GM18951 (cell line): Measurements from ENCODE around the gene MYL3.

Source experiments
- POLR2A ChIP-seq: IDR thresholded peaks from 4 replicates; pipeline ENCODE4 v1.6.1; 2011; ENCODE audit warnings: mild to moderate bottlenecking; ENCODE audit not compliant: insufficient read length, insufficient read depth; ENCODE audit errors: extremely low read depth
- in situ Hi-C: fragments of 300-500 bp; cut with MboI; formaldehyde crosslinking; loops from one replicate; pipeline ENCODE4 v1.12.0; 2022; ENCODE audit warnings: low sequenced_read_pairs, mixed read lengths, inconsistent platforms; ENCODE audit not compliant: unreplicated experiment

MYL3 gene

GRCh38 chr3:46896386-46896785 is 33.1 kb upstream of the MYL3 start:
- no peak for TF ChIP-seq POLR2A
- in situ Hi-C loops: no loop called here

DNA sequence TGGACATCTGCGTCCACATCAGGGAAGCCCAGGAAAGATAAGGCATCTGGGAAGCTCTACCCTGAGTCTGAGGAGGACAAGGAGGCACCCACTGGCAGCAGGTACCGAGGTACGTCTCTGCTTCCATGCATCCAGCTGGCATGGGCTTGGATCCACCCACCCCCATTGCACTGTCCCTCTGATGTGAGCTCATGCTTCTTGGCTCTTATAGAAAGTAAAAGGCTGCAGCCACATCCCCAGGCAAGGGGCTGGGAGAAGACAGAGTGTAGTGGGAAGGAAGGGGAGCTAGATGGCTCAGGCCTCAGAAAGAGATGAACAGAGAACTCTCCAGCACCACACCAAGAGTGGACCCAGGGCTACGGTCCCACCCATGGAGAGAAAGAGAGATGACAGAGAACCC is 32.5 kb upstream of the MYL3 start:
- no peak for TF ChIP-seq POLR2A
- in situ Hi-C loops: no loop called here

- TF ChIP-seq POLR2A: no peak
- in situ Hi-C loops: no loop called here
These were observed 32.0 kb upstream of the MYL3 start for GRCh38 chr3:46895204-46895660.

DNA sequence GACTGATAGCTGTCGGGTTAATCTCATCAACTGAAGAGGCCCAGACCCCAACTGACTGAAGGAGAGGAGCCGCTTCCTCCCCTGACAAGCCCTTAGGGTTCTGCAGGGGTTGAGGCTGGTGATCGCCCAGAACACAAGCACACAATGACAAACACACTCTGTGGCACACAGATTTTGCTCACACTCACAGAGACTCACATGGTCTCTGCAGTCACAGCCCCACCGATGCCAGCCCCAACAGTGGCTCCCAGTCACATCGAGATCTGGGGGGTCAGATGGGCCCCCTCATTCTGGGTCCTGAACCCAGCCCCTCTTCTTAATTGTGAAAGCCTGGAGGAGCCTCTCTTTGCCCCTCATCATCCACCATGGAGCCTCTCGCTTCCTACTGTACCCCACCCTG is 31.0 kb upstream of the MYL3 start:
- TF ChIP-seq POLR2A: no peak
- in situ Hi-C loops: no loop called here

- no peak for TF ChIP-seq POLR2A
- in situ Hi-C loops: no loop called here
These were observed 30.5 kb upstream of the MYL3 start for GRCh38 chr3:46893763-46894162.

GRCh38 chr3:46893146-46893748 is 30.0 kb upstream of the MYL3 start:
- in situ Hi-C loops: no loop called here
- TF ChIP-seq POLR2A: no peak

DNA sequence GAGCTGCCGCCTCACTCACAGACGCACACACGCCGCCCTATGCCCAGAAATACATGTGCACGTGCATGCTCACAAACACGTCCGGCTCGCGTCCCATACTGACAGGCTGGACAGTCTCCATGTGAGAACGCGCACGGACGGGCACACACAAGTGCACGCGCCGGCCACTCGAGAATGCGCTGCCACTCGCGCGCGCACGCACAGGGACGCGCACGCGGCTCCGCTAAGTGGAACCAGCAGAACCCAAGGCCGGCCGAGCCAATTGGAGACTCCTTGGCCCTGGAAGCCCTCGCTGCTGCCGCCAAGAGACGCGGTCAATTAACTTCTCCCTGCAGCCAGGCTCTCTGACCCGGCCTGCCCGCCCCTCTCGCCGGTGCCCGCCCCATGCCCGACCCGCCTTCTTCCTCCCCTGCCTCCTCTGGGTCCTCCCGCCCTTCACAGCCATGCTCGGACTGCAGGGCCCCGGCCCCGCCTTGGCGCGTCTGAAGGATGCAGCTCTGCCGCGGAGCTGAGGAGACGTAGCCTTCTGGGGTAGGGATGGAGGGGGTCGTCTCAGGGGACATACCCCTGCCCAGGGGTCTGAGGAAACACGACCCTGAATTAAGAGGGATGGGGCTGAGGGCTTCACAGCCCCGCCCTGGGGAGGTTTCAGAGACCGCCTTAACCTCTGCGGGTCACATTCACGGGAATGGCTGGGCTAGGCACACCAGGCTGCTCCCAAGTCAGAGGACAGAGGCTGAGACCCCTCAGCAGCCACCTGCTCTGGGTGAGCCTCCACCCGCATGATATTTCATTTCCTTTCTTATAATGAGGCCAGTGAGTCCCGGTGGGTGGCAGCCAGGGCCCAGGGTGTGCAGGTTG is 29.3 kb upstream of the MYL3 start:
- no peak for TF ChIP-seq POLR2A
- in situ Hi-C loops: no loop called here

DNA sequence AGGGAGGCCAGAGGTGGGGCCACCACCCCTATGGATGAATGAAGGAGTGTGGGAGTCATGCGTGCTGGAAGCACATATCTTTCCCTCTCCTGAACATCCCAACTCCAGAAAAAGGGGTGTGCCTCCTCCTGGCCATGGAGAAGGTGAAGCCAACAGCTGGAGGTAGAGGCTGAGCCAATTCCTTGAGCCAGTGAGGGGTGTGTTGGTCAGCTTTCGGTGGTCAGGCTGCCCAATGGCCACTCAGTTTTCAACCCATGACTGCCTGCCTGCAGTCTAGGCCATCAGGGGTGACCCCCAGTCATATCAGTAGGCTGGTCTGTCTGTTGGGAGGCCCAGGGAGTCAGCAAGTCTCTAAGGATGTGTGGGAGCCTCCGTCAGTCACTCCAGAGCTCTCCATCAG is 27.9 kb upstream of the MYL3 start:
- in situ Hi-C loops: no loop called here
- no peak for TF ChIP-seq POLR2A

- no peak for TF ChIP-seq POLR2A
- in situ Hi-C loops: no loop called here
These were observed 26.9 kb upstream of the MYL3 start for GRCh38 chr3:46890132-46890531.

DNA sequence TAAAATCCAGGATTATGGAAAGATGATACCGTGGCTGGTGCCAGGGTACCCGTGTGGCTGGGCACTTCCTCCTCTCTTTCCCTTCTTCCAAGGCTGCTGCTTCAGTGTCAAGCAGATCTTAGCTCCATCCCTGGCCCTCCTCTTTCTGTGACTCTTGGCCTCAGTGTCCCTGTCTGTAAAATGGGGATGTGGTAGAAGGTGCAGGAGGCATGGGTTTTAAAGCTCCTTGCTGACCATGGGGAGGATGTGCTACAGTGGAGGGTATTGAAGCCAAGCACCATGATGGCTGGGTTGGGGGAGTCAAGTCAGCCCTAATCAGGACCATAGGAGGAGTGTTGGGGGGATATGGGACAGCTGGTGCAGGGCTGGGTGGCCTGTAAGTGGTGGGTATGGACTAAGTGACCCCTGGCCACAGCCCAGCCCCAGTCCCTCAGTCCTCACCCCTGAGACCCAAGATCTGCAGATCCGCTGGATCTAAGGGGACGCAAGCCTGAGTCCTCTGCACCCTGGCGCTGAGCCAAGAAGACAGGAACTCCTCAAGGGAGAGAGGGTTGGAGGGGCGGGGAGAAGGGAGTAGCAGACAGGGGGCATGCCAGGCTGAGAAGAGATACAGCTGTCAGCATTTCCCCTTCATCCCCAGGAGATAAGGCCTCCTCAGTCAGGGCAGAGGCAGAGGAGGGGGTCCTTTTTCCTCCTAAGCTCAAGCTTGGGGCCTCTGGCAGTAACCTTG is 26.3 kb upstream of the MYL3 start:
- in situ Hi-C loops: no loop called here
- no peak for TF ChIP-seq POLR2A

- in situ Hi-C loops: no loop called here
- TF ChIP-seq POLR2A: no peak
These were observed 25.5 kb upstream of the MYL3 start for GRCh38 chr3:46888705-46889104.

DNA sequence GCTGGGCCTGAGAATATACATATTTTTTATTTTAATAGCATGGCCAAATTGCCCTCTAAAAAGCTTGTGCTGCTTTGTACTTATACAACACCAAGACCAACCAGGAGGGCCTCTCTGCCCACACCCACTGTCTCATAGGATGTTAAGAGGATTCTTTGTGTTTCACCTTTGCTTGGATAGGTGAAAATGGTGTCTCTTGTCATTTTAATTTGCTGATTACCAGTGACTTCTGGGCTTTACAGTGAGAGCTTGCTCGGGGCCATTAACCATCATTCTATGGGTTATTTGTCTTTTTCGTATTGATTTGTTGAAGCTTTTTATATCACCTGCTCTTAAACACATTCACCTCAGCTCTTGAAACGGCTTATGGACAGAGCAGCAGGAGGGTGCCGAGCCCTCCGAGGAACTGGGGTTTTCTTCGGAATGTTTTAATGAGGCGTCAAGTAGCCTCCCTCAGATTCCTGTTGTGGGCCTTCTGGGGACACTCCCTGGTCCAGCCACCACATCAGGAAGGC is 24.8 kb upstream of the MYL3 start:
- no peak for TF ChIP-seq POLR2A
- in situ Hi-C loops: no loop called here

- no peak for TF ChIP-seq POLR2A
- in situ Hi-C loops: no loop called here
These were observed 22.4 kb upstream of the MYL3 start for GRCh38 chr3:46885612-46886011.
